Measurements from ENCODE around the gene EIF2S2. TPM values are rescaled to one million over a fixed set of nuclear protein-coding genes. Genes with fewer than 3 reads are reported as not detected.

Gene EIF2S2
- total RNA-seq, 2 experiments from 2014 or later: 21.8 to 23.2 TPM

- no peak for ATAC-seq (ENCODE audit: poor library complexity)
- no peak overlapping the region for H3K4me3 Mint-ChIP-seq
- no peaks in the 10 kb centered on the region for H3K4me1 Mint-ChIP-seq (ENCODE audit: low read depth)
- peaks cover 0 to 2% of the 10 kb centered on the region in 2 experiments for H3K27me3 ChIP-seq (ENCODE audit: control insufficient read depth in 1 of 2, insufficient read depth in 2 of 2, low read length in 2 of 2)
- no peak overlapping the region for H3K27ac Mint-ChIP-seq
- no peaks in the 10 kb centered on the region for H3K4me1 ChIP-seq (ENCODE audit: insufficient read depth, low read length)
- no peaks in the 10 kb centered on the region for H3K36me3 Mint-ChIP-seq (ENCODE audit: low read depth)
- no peaks in the 10 kb centered on the region for H3K36me3 ChIP-seq (ENCODE audit: insufficient read depth, low read length)
- no peak overlapping the region for H3K4me3 ChIP-seq (ENCODE audit: low read length)
- H3K9me3 ChIP-seq (ENCODE audit: control insufficient read depth in 1 of 2, insufficient read depth in 1 of 2, low read length in 2 of 2): no peaks in the 10 kb centered on the region
- no peaks in the 10 kb centered on the region for H3K9me3 Mint-ChIP-seq
- POLR2A ChIA-PET: no interaction called here
- H3K27me3 Mint-ChIP-seq: peaks cover 19% of the 10 kb centered on the region
- intact Hi-C loops (cut with DNase I, micrococcal nuclease): no loop called here
- no peak for DNase-seq
- no peak for TF ChIP-seq CTCF (IDR thresholded peaks at IDR 0.05)
- CTCF ChIA-PET: no interaction called here
- no peak overlapping the region for H3K27ac ChIP-seq (ENCODE audit: low read depth in 1 of 2, low read length in 2 of 2)
Observed at GRCh38 chr20:34150306-34151000, 38.4 kb upstream of the EIF2S2 start.

GRCh38 chr20:34145280-34145819 is 33.3 kb upstream of the EIF2S2 start:
- Histone ChIP-seq H3K36me3 (ENCODE audit: insufficient read depth, low read length) (no peaks in the 10 kb centered on the region), H3K9me3 (ENCODE audit: control insufficient read depth in 1 of 2, insufficient read depth in 1 of 2, low read length in 2 of 2) (no peaks in the 10 kb centered on the region), H3K4me1 (ENCODE audit: insufficient read depth, low read length) (no peaks in the 10 kb centered on the region), H3K4me3 (ENCODE audit: low read length) (no peak overlapping the region), H3K27ac (ENCODE audit: low read depth in 1 of 2, low read length in 2 of 2) (no peak overlapping the region), H3K27me3 (ENCODE audit: control insufficient read depth in 1 of 2, insufficient read depth in 2 of 2, low read length in 2 of 2) (peaks cover 0 to 3% of the 10 kb centered on the region in 2 experiments)
- Mint-ChIP-seq H3K27me3 (no peaks in the 10 kb centered on the region), H3K4me3 (no peak overlapping the region), H3K9me3 (no peaks in the 10 kb centered on the region), H3K4me1 (ENCODE audit: low read depth) (no peaks in the 10 kb centered on the region), H3K27ac (no peak overlapping the region), H3K36me3 (ENCODE audit: low read depth) (no peaks in the 10 kb centered on the region)
- POLR2A ChIA-PET: no interaction called here
- DNase-seq (no peak), ATAC-seq (ENCODE audit: poor library complexity) (no peak)
- intact Hi-C loops (cut with DNase I, micrococcal nuclease): no loop called here
- CTCF ChIA-PET: no interaction called here
- no peak for TF ChIP-seq CTCF (IDR thresholded peaks at IDR 0.05)

- Mint-ChIP-seq H3K36me3 (ENCODE audit: low read depth) (no peaks in the 10 kb centered on the region), H3K4me3 (no peak overlapping the region), H3K4me1 (ENCODE audit: low read depth) (no peaks in the 10 kb centered on the region), H3K27me3 (peaks cover 4% of the 10 kb centered on the region), H3K27ac (no peak overlapping the region), H3K9me3 (no peaks in the 10 kb centered on the region)
- no peak overlapping the region for H3K27ac ChIP-seq (ENCODE audit: low read depth in 1 of 2, low read length in 2 of 2)
- CTCF ChIA-PET: no interaction called here
- intact Hi-C loops (cut with DNase I, micrococcal nuclease): no loop called here
- no peaks in the 10 kb centered on the region for H3K9me3 ChIP-seq (ENCODE audit: control insufficient read depth in 1 of 2, insufficient read depth in 1 of 2, low read length in 2 of 2)
- TF ChIP-seq CTCF (IDR thresholded peaks at IDR 0.05): no peak
- H3K36me3 ChIP-seq (ENCODE audit: insufficient read depth, low read length): no peaks in the 10 kb centered on the region
- ATAC-seq (ENCODE audit: poor library complexity) (no peak), DNase-seq (no peak)
- peaks cover 0 to 3% of the 10 kb centered on the region in 2 experiments for H3K27me3 ChIP-seq (ENCODE audit: control insufficient read depth in 1 of 2, insufficient read depth in 2 of 2, low read length in 2 of 2)
- H3K4me3 ChIP-seq (ENCODE audit: low read length): no peak overlapping the region
- H3K4me1 ChIP-seq (ENCODE audit: insufficient read depth, low read length): no peaks in the 10 kb centered on the region
- POLR2A ChIA-PET: no interaction called here
Observed at GRCh38 chr20:34143951-34144350, 31.9 kb upstream of the EIF2S2 start.

All from CD4-positive, alpha-beta T cell (primary cell).